ENCODE measurements around the gene GRN.

The GRN gene

GRCh38 chr17:44344939-44345453 is at the start of gene GRN:
GRN (plus strand) TSS chr17:44345302; CDS start chr17:44349165, 3,863 bp downstream.
- DNase-seq (ENCODE audit: low read depth) = peak; percentile 87

- no peak for DNase-seq (ENCODE audit: low read depth)
Measured at GRCh38 chr17:44297975-44298374, 47.1 kb upstream of the GRN start.

GRCh38 chr17:44304651-44305050 is 40.5 kb upstream of the GRN start:
- DNase-seq (ENCODE audit: low read depth) = no peak

- DNase-seq (ENCODE audit: low read depth) = no peak
Measured at GRCh38 chr17:44307387-44308186, 37.5 kb upstream of the GRN start.

GRCh38 chr17:44308320-44308818 is 36.7 kb upstream of the GRN start, which contains the start of gene RUNDC3A:
RUNDC3A (plus strand) TSS chr17:44308601; CDS start chr17:44308833, 232 bp downstream.
- no peak for DNase-seq (ENCODE audit: low read depth)

- DNase-seq (ENCODE audit: low read depth) = no peak
Measured at GRCh38 chr17:44308865-44309264, 36.2 kb upstream of the GRN start.

- DNase-seq (ENCODE audit: low read depth) = no peak
Measured at GRCh38 chr17:44309472-44309871, 35.6 kb upstream of the GRN start.

- DNase-seq (ENCODE audit: low read depth) = no peak
Measured at GRCh38 chr17:44310188-44310587, 34.9 kb upstream of the GRN start.

GRCh38 chr17:44310609-44311376 is 34.3 kb upstream of the GRN start:
- DNase-seq (ENCODE audit: low read depth) = no peak

- no peak for DNase-seq (ENCODE audit: low read depth)
Measured at GRCh38 chr17:44311562-44312181, 33.4 kb upstream of the GRN start.

- no peak for DNase-seq (ENCODE audit: low read depth)
Measured at GRCh38 chr17:44312396-44313104, 32.6 kb upstream of the GRN start.

GRCh38 chr17:44314031-44314430 is 31.1 kb upstream of the GRN start:
- DNase-seq (ENCODE audit: low read depth) = no peak

GRCh38 chr17:44314524-44314868 is 30.6 kb upstream of the GRN start:
- no peak for DNase-seq (ENCODE audit: low read depth)

GRCh38 chr17:44314869-44315661 is 30.0 kb upstream of the GRN start:
- no peak for DNase-seq (ENCODE audit: low read depth)

GRCh38 chr17:44315760-44316731 is 29.1 kb upstream of the GRN start:
- DNase-seq (ENCODE audit: low read depth) = no peak

GRCh38 chr17:44317545-44317944 is 27.6 kb upstream of the GRN start:
- no peak for DNase-seq (ENCODE audit: low read depth)

- DNase-seq (ENCODE audit: low read depth) = no peak
Measured at GRCh38 chr17:44318077-44318892, 26.8 kb upstream of the GRN start.

- no peak for DNase-seq (ENCODE audit: low read depth)
Measured at GRCh38 chr17:44320066-44320465, 25.0 kb upstream of the GRN start.

Data from HS-27A (cell line).